B cell (primary cell): ENCODE measurements around the gene CCDC120.

Source experiments
- EZH2 ChIP-seq: IDR thresholded peaks from 2 replicates; pipeline ENCODE4 v1.6.1; 2012; ENCODE audit warnings: borderline replicate concordance, low read depth, mild to moderate bottlenecking, moderate library complexity, low read length; ENCODE audit not compliant: insufficient read depth, poor library complexity, severe bottlenecking
- TF ChIP-seq, protein P1 (sequence below): fragments of 200-600 bp; IDR thresholded peaks from one replicate; pipeline ENCODE4 v1.8.0; 2022; ENCODE audit warnings: antibody characterized with exemption, mild to moderate bottlenecking

DNA sequence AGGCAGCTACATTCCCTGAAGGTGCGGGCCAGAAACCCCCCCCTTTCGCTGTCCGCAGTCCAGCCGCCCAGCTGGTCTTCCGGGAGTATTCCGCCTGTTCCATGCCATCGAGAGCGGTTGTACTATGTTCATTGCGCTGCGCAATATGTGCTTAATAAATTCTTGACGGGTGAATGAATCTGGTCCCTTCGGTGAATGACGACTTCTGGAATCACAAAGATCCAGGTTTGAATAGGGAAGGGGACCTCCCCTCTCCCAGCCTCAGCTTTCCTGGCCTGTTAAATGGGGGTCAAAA lies 14.9 kb upstream of the CCDC120 start:
- TF ChIP-seq, protein P1, sequence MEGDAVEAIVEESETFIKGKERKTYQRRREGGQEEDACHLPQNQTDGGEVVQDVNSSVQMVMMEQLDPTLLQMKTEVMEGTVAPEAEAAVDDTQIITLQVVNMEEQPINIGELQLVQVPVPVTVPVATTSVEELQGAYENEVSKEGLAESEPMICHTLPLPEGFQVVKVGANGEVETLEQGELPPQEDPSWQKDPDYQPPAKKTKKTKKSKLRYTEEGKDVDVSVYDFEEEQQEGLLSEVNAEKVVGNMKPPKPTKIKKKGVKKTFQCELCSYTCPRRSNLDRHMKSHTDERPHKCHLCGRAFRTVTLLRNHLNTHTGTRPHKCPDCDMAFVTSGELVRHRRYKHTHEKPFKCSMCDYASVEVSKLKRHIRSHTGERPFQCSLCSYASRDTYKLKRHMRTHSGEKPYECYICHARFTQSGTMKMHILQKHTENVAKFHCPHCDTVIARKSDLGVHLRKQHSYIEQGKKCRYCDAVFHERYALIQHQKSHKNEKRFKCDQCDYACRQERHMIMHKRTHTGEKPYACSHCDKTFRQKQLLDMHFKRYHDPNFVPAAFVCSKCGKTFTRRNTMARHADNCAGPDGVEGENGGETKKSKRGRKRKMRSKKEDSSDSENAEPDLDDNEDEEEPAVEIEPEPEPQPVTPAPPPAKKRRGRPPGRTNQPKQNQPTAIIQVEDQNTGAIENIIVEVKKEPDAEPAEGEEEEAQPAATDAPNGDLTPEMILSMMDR = no peak
- TF ChIP-seq EZH2 = no peak
